ENCODE measurements around the gene CAMK2N1. TPM values are rescaled to one million over a fixed set of nuclear protein-coding genes. Genes with fewer than 3 reads are reported as not detected.

The CAMK2N1 gene
- total RNA-seq, 4 donors from 2014 or later: 1.3 to 2.5 (median 1.5) TPM

GRCh38 chr1:20480951-20481617 is 4.9 kb downstream of the CAMK2N1 start:
- no peak for DNase-seq
- H3K36me3 ChIP-seq: no peaks in the 10 kb centered on the region
- no peaks in the 10 kb centered on the region for H3K9me3 ChIP-seq
- no peak overlapping the region for H3K27ac ChIP-seq
- H3K4me3 ChIP-seq: no peak overlapping the region
- no peak for ATAC-seq
- TF ChIP-seq, protein P1, sequence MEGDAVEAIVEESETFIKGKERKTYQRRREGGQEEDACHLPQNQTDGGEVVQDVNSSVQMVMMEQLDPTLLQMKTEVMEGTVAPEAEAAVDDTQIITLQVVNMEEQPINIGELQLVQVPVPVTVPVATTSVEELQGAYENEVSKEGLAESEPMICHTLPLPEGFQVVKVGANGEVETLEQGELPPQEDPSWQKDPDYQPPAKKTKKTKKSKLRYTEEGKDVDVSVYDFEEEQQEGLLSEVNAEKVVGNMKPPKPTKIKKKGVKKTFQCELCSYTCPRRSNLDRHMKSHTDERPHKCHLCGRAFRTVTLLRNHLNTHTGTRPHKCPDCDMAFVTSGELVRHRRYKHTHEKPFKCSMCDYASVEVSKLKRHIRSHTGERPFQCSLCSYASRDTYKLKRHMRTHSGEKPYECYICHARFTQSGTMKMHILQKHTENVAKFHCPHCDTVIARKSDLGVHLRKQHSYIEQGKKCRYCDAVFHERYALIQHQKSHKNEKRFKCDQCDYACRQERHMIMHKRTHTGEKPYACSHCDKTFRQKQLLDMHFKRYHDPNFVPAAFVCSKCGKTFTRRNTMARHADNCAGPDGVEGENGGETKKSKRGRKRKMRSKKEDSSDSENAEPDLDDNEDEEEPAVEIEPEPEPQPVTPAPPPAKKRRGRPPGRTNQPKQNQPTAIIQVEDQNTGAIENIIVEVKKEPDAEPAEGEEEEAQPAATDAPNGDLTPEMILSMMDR (IDR thresholded peaks at IDR 0.05 in 4 of 5, conservative IDR thresholded peaks at IDR 0.05 in 1 of 5): no peak
- no peak for TF ChIP-seq POLR2A (IDR thresholded peaks at IDR 0.05)
- intact Hi-C loops (cut with DNase I; ENCODE audit: low total_unique reads) (no loop called here), in situ Hi-C loops (cut with MboI; ENCODE audit: low sequenced_read_pairs in 4 of 4) (no loop called here)
- H3K27me3 ChIP-seq: peaks cover 39 to 54% (median 40%) of the 10 kb centered on the region in 3 donors
- H3K4me1 ChIP-seq: peaks cover 5% of the 10 kb centered on the region in 2 donors

- no peak overlapping the region for H3K4me3 ChIP-seq
- peaks cover 43 to 54% (median 44%) of the 10 kb centered on the region in 3 donors for H3K27me3 ChIP-seq
- H3K9me3 ChIP-seq: no peaks in the 10 kb centered on the region
- no peaks in the 10 kb centered on the region for H3K36me3 ChIP-seq
- no peak for ATAC-seq
- intact Hi-C loops (cut with DNase I; ENCODE audit: low total_unique reads): no loop called here
- H3K4me1 ChIP-seq: peaks cover 5% of the 10 kb centered on the region in 2 donors
- in situ Hi-C loops (cut with MboI; ENCODE audit: low sequenced_read_pairs in 4 of 4): no loop called here
- no peak overlapping the region for H3K27ac ChIP-seq
- no peak for TF ChIP-seq POLR2A (IDR thresholded peaks at IDR 0.05)
- TF ChIP-seq, protein P1 (IDR thresholded peaks at IDR 0.05 in 4 of 5, conservative IDR thresholded peaks at IDR 0.05 in 1 of 5): no peak
- DNase-seq: no peak
These were observed 5.6 kb downstream of the CAMK2N1 start for GRCh38 chr1:20480243-20480944.

- no peak for ATAC-seq
- DNase-seq: no peak
- Histone ChIP-seq H3K4me1 (peaks cover 3 to 5% of the 10 kb centered on the region in 2 donors), H3K27me3 (peaks cover 40 to 54% (median 42%) of the 10 kb centered on the region in 3 donors), H3K36me3 (no peaks in the 10 kb centered on the region), H3K27ac (no peak overlapping the region), H3K9me3 (no peaks in the 10 kb centered on the region), H3K4me3 (no peak overlapping the region)
- intact Hi-C loops (cut with DNase I; ENCODE audit: low total_unique reads) (no loop called here), in situ Hi-C loops (cut with MboI; ENCODE audit: low sequenced_read_pairs in 4 of 4) (no loop called here)
- TF ChIP-seq, protein P1 (IDR thresholded peaks at IDR 0.05 in 4 of 5, conservative IDR thresholded peaks at IDR 0.05 in 1 of 5): no peak
- no peak for TF ChIP-seq POLR2A (IDR thresholded peaks at IDR 0.05)
These were observed 6.2 kb downstream of the CAMK2N1 start for GRCh38 chr1:20479840-20480239.

DNA sequence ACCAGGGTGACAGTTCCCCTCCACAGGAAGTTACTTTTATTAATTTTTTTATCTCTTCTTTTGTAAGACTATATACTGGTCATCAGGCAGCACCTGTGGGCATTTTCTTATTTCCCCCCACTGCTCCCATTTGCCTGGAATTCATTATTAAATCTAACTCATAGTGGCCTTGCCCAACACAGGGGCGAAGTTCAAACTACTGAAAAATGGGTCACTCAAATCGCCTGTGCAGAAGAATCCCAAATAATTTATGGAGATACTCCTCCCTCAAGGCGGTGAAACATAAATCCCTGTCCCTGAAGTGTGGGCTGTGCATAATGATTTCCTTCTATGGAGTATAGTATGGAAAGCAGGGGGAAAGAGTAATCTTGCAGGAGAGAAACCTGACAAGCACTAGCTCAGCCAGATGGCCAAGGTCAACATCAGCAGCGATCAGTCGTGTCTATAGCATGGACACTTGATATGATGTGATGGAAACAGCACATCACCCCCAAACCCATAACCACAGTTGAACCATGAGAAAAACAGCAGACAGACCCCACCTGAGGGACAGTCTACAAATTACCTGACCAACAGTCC is 7.9 kb downstream of the CAMK2N1 start:
- Histone ChIP-seq H3K4me1 (peaks cover 0 to 5% of the 10 kb centered on the region in 2 donors), H3K27ac (no peak overlapping the region), H3K9me3 (no peaks in the 10 kb centered on the region), H3K27me3 (peaks cover 25 to 37% (median 27%) of the 10 kb centered on the region in 3 donors), H3K4me3 (no peak overlapping the region), H3K36me3 (no peaks in the 10 kb centered on the region)
- no peak for TF ChIP-seq POLR2A (IDR thresholded peaks at IDR 0.05)
- in situ Hi-C loops (cut with MboI; ENCODE audit: low sequenced_read_pairs in 4 of 4): no loop called here
- intact Hi-C loops (cut with DNase I; ENCODE audit: low total_unique reads): no loop called here
- no peak for ATAC-seq
- DNase-seq: no peak
